Heart right ventricle (tissue), 16 donors: Measurements from ENCODE around the gene EPS8L3. TPM values are rescaled to one million over a fixed set of nuclear protein-coding genes. Genes with fewer than 3 reads are reported as not detected.

Experiments
- ATAC-seq, 8 donors: fragments of 200-7000 bp; cut with Tn5 transposase; one replicate each; pipeline ENCODE4 v1.9.1; 2020; ENCODE audit warnings: mild to moderate bottlenecking in 8 of 8, moderate library complexity in 8 of 8, moderate number of reproducible peaks in 1 of 8
- DNase-seq, 2 donors: peaks; one replicate each; pipeline ENCODE4 v3.0.0-alpha.2; 2020
- H3K27ac ChIP-seq, 10 donors: fragments of 200-600 bp; sonication (generic) in 2 of 10; one replicate each; pipeline versions ENCODE4 v1.5.0 to v1.8.0; 2020 to 2022; ENCODE audit warnings: mild to moderate bottlenecking in 3 of 10
- H3K27me3 ChIP-seq, 7 donors: fragments of 200-600 bp; one replicate each; pipeline ENCODE4 v1.8.0; 2021 to 2022; ENCODE audit warnings: mild to moderate bottlenecking in 2 of 7
- H3K36me3 ChIP-seq, 9 donors: fragments of 200-600 bp; sonication (generic) in 1 of 9; one replicate each; pipeline versions ENCODE4 v1.5.0 to v1.8.0; 2020 to 2022; ENCODE audit warnings: mild to moderate bottlenecking in 2 of 9
- H3K4me1 ChIP-seq, 9 donors: fragments of 200-600 bp; sonication (generic) in 1 of 9; one replicate each; pipeline versions ENCODE4 v1.5.0 to v1.8.0; 2020 to 2022; ENCODE audit warnings: mild to moderate bottlenecking in 4 of 9
- H3K4me3 ChIP-seq, 10 donors: fragments of 200-600 bp; sonication (generic) in 2 of 10; one replicate each; pipeline versions ENCODE4 v1.5.0 to v1.8.0; 2020 to 2022; ENCODE audit warnings: mild to moderate bottlenecking in 7 of 10, moderate library complexity in 2 of 10
- H3K9me3 ChIP-seq, 11 donors: fragments of 200-600 bp in 10 of 11; sonication (generic) in 2 of 11; one replicate each; pipeline versions ENCODE4 v1.5.0 to v1.8.0; 2013 to 2022; ENCODE audit warnings: mild to moderate bottlenecking in 2 of 11, control low read depth in 1 of 11, moderate library complexity in 1 of 11
- CTCF ChIP-seq, 9 donors: fragments of 200-600 bp; sonication (generic) in 2 of 9; IDR thresholded peaks; one replicate each; pipeline versions ENCODE4 v1.5.0 to v1.8.0; 2021 to 2022; ENCODE audit warnings: antibody characterized with exemption in 9 of 9, mild to moderate bottlenecking in 5 of 9, moderate library complexity in 1 of 9
- WGBS, 2 donors: extraction: QIAGEN DNeasy Blood & Tissue Kit; methylation state at CpG; one replicate each; pipeline ENCODE4 v1.1.7; 2013; ENCODE audit warnings: inconsistent platforms in 1 of 2; 5-methylcytosine and 5-hydroxymethylcytosine counted together
- intact Hi-C, 10 donors: fragments of 100-400 bp; cut with DNase I; formaldehyde crosslinking; loops; one replicate each; pipeline versions ENCODE4 v1.11.1 to v1.14.2; 2022
- polyA plus RNA-seq, 2 donors: library from polyadenylated mRNA; stranded (reverse); fragments of 200-250 nt; gene quantifications; one replicate each; pipeline ENCODE4 v1.2.3, GENCODE V29; 2013
- total RNA-seq, 10 donors: library from RNA; stranded (reverse); fragmentation: NEBNext Ultra II Directional in 3 of 10; extraction: Animal tissue kit (Norgen Biotek cat#: 25700) in 3 of 10; gene quantifications; one replicate each; pipeline versions ENCODE4 v1.2.1 to v1.2.4, GENCODE V29; 2021 to 2023
- donor health status: Arrhythmogenic right ventricular cardiomyopathy.
- donor health status: ischemic (EF 13 %, LVEDD 7.1; RV severe dilation, severe dysfunction).
- donor health status: healthy with polysubstance abuse.
- donor health status: DM: no; HTN: yes; CAD: no.
- donor health status: DM: no; HTN: no; CAD: no.
- donor health status: ischemic (EF 25% LVEDD 6.9; RV normal size, moderate dysfunction).
- donor health status: ischemic (EF 25% LVEDD 5.7; RV mildly dilated, moderate dysfunction).
- donor health status: healthy.
- donor health status: DM: yes; HTN: yes; CAD: no.
- donor health status: Ischemic cardiomyopathy.
- donor health status: ischemic (EF 35%, LVEDD 5.7; RV mildly dilated, moderate dysfunction).
- donor health status: nonischemic (EF 11% LVEDD 7.7; RV severe dilation, severe dysfunction).
- donor health status: DM: yes; HTN: yes; CAD: no.
- donor health status: PGD.
- donor health status: ischemic (EF 29% LVEDD 5.4; RV normal size, mild dysfunction).
- donor health status: nonischemic (EF 23%, LVEDD 6.1; RV moderate dilation, normal function).

Gene EPS8L3
- total and polyA plus RNA-seq, 12 donors = 0.49 to 0.61 (median 0.56) TPM; not detected in 9

DNA sequence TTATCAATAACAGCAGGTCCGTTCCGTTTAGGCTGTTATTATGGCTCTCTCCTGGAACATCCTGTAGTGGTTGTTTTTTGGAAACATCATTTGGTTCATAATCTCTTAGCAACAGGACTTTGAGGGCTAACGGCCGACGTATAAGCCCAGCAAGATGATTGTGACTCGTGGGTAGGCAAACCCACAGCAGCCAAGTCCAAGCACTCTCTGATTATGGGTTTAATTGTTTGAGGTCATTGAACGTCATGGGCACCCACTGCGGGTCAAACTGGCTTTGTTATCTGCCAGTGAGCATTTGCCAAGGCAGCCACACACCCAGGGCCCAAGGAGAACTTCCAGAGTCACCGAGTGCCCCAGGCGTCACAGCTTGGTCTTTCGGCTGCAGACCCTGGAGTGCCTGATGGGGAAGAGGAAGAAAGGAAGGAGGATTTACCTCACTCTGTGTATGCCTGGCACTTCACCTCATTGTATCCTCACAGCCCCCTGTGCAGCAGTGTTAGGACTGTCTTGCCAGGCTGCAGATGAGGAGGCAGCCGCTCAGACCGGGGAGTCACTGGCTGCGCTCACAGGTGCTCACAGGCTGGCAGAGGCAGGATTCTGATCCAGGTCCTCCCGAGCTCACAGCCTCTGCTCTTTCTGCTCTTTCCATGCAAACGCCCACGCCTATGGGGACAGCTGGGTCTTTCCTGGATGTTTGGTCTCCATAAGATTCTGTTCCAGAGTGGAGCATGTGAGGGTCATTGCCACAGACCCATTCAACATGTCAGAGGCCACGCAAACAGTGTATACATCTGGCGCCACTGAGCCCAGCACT lies 30.8 kb upstream of the EPS8L3 start:
- intact Hi-C loops = loop anchor here in 7 of 10 donors (5.0 to 10.0 kb wide), 4 partner anchors 58 to 188 kb away; partner anchors contain the start of genes CSF1 (in 5 of the 7) and AHCYL1 (in 3 of the 7)
- DNase-seq (peak in 1 of 2 donors; percentile 5), ATAC-seq (peak in 2 of 8 donors; percentile 15 to 21)
- Histone ChIP-seq H3K4me3 (no peak overlapping the region), H3K36me3 (no peaks in the 10 kb centered on the region), H3K9me3 (no peaks in the 10 kb centered on the region), H3K27ac (peak overlapping the region in 6 of 10 donors; percentile 21 to 67 (median 45)), H3K27me3 (no peaks in the 10 kb centered on the region), H3K4me1 (peaks cover 33 to 75% (median 57%) of the 10 kb centered on the region in 9 donors)
- no peak for TF ChIP-seq CTCF (IDR thresholded peaks at IDR 0.05)
- 75 to 79% methylated on average over 19 of the region's 19 CpGs for WGBS, 2 donors

DNA sequence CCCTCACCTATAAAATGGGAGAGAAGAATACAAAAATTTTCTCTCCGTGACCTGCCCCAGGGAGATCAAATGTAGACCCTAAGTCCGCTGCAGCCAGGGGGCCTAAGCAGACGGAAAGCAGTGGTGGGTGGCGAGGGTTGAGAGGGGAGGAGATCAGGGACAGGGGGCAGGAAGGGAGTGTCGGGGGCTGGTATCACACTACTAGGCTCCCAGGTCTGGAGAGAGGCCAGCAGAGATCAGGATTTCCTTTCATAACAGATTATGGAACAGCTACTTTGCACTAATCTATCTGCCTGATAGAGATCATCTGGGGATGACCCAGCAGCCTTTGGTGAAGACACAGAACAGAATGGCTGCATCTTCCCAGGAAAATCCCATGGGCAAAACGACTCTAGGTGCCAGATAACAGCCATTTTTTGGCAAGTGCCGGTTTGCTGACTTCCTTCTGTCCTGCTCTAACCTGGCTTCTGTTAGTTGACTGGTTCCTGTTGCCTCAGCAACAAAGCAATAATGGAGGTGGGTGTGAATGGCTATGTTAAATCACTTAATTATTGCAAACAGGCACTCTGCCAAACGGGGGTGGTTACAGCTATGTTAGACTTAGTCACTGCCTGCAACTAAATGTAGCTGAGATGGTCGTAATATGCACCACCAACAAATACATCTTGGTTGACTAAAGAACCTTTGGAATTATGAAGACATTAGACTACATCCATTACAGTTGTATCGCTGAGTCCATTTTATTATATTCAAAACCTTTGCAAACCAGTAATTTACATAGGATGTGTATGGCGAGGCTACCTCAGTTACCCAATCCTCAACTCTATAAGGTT lies 30.0 kb upstream of the EPS8L3 start:
- Histone ChIP-seq H3K27ac (peak overlapping the region in 9 of 10 donors; percentile 45 to 71 (median 51)), H3K4me1 (peaks cover 33 to 82% (median 58%) of the 10 kb centered on the region in 9 donors), H3K9me3 (no peaks in the 10 kb centered on the region), H3K36me3 (no peaks in the 10 kb centered on the region), H3K4me3 (no peak overlapping the region), H3K27me3 (no peaks in the 10 kb centered on the region)
- TF ChIP-seq CTCF (IDR thresholded peaks at IDR 0.05) = peak in 3 of 9 donors; percentile 26 to 37 (median 28)
- ATAC-seq (peak; percentile 49 to 82 (median 60)), DNase-seq (peak in 1 of 2 donors; percentile 87)
- intact Hi-C loops = loop anchor here in 8 of 10 donors (2.0 to 10.0 kb wide), 6 partner anchors 59 to 191 kb away; partner anchors contain the start of genes CSF1 (in 7 of the 8) and AHCYL1 (in 4 of the 8)
- 48% methylated on average over 11 of the region's 11 CpGs for WGBS, 2 donors

DNA sequence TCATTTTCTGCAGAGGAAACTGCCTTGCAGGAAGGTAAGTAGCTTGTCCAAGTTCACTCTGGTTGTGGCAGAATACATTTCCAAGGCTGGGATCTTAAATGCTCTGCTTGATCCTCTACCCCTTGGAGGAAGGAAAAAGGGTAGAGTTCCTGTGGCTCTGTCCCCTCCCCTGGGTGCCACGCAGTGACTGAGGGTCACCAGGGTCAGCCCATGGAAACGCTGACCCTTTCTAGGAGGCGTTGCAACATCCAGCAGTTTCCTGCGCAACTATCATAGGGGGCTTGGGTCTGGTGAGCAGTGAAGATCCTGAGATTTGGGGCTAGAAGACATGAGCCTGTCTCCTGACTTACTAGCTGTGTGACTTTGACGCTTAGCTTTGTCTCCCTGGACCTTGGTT lies 29.4 kb upstream of the EPS8L3 start:
- 53% methylated on average over 5 of the region's 5 CpGs for WGBS, 2 donors
- intact Hi-C loops = loop anchor here in 8 of 10 donors (2.0 to 10.0 kb wide), 6 partner anchors 59 to 192 kb away; partner anchors contain the start of genes CSF1 (in 7 of the 8) and AHCYL1 (in 4 of the 8)

More for the DNA sequence above, 29.4 kb upstream of the EPS8L3 start:
- Histone ChIP-seq H3K4me1 (peaks cover 33 to 88% (median 59%) of the 10 kb centered on the region in 9 donors), H3K27ac (peak overlapping the region in 9 of 10 donors; percentile 45 to 71 (median 51)), H3K9me3 (no peaks in the 10 kb centered on the region), H3K27me3 (no peaks in the 10 kb centered on the region), H3K36me3 (no peaks in the 10 kb centered on the region), H3K4me3 (no peak overlapping the region)
- DNase-seq = no peak
- no peak for ATAC-seq
- TF ChIP-seq CTCF (IDR thresholded peaks at IDR 0.05) = no peak
